Activated naive CD4-positive, alpha-beta T cell (primary cell): ENCODE data around the gene MRPL11.
A peak's percentile ranks its signal among the peaks of the same experiment; 100 is the strongest.

Experiments used
- DNase-seq, 4 experiments: peaks; one replicate each; lab custom pipeline; 2025; lab: John Stamatoyannopoulos, UW

MRPL11 gene

GRCh38 chr11:66438504-66439466 is at the start of gene MRPL11:
TSS of gene MRPL11 (minus strand) at chr11:66438848. CDS start at chr11:66438754, 94 bp downstream.
- DNase-seq: peak; percentile 59 to 84 (median 72)

- no peak for DNase-seq
Observed at GRCh38 chr11:66484806-66485380, 46.2 kb upstream of the MRPL11 start.

- peak; percentile 68 to 96 (median 88) for DNase-seq
Observed at GRCh38 chr11:66480117-66480938, 41.7 kb upstream of the MRPL11 start, which contains the start of gene DPP3. TSS of gene DPP3 (plus strand) at chr11:66480434. CDS start at chr11:66482201, 1,767 bp downstream.

GRCh38 chr11:66479394-66480116 is 40.9 kb upstream of the MRPL11 start:
- no peak for DNase-seq

DNA sequence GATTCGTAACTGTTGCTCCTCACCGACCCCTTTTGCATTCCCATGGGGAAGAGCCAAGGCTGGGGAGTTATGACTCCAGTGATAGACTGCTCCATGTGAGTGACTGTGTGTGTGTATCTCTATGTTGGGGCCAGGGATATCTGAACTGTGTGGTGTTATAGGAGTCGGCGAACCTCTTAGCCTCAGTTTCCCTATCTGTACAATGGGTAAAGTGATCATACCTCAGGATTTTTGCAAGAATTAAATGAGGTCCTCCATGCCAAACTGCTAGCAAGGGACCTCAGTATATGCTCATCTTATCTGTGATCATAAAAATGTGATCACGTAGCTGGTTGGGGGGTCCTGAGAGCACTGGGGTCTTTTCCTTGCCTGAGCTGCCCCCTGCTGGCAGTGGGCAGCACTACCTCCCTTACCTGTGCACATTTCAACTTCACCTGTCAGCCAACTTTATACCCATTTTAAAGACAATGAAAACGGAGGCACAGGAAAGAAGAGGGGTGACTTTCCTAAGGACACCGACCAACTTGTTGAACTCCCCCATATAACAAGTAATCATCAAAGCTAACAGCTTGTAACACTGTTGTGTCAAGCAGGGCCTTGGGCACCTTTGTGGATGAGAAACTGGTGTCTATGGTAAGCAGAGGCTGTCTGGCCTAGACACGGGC is 40.2 kb upstream of the MRPL11 start:
- DNase-seq: no peak

GRCh38 chr11:66477263-66478201 is 38.9 kb upstream of the MRPL11 start:
- DNase-seq: no peak

GRCh38 chr11:66476841-66477251 is 38.2 kb upstream of the MRPL11 start:
- no peak for DNase-seq

GRCh38 chr11:66476173-66476840 is 37.7 kb upstream of the MRPL11 start:
- no peak for DNase-seq

- DNase-seq: no peak
Observed at GRCh38 chr11:66475349-66476172, 36.9 kb upstream of the MRPL11 start.

DNA sequence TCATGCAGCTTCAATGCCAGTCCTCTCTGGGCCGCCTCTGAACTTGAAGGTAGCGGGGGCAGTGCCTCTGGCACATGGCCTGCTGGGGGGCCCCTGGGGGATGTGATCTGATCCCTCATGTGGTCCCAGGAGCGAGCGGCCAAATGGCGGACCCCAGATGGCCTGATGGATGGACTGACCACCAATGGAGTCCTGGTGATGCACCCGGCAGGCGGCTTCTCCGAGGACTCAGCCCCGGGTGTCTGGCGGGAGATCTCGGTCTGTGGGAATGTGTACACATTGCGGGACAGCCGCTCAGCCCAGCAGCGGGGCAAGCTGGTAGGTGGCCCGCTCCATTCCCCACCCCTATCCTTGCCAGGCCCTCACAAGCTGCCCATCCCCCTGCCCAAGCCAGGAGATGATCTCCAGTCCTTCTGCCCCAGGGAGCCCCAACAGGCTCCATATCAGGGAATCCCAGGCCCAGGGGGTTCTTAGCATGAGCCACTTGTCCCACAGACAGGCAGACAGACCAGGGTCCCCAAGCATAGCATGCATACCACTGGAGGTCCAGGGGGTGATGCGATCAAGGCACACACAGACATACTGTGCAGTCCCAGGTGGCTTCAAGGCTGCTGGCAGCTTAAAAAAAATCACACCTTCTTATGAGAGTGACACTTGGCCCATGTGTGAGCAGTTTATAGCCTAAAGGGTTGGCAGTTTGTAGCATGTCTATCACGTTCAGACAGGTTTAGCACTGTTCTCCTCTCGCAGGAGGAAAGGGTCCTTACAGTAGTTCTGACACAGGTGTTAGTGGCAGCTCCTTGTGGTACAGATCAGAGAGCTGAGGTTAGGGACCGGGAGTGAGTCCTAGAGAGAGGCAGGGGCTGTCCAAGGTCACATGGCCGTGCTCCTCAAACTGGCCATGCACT is 35.2 kb upstream of the MRPL11 start:
- DNase-seq: no peak

GRCh38 chr11:66473167-66473566 is 34.5 kb upstream of the MRPL11 start:
- no peak for DNase-seq

DNA sequence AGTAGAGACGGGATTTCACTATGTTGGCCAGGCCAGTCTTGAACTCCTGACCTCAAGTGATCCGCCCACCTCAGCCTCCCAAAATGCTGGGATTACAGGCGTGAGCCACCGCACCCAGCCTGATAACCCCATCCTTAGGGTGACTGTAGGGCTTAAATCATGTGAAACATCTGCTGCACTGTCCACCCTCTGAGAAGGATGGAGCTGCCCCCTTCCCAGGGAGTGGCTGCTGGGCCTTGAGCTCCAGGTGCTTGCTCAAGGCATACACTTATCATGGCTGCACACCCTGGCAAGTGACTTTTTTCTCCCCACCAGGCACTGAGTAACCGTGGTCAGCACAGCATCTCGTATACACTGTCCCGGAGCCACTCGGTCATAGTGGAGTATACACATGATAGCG is 33.4 kb upstream of the MRPL11 start:
- no peak for DNase-seq

- no peak for DNase-seq
Observed at GRCh38 chr11:66471142-66471541, 32.5 kb upstream of the MRPL11 start.

DNA sequence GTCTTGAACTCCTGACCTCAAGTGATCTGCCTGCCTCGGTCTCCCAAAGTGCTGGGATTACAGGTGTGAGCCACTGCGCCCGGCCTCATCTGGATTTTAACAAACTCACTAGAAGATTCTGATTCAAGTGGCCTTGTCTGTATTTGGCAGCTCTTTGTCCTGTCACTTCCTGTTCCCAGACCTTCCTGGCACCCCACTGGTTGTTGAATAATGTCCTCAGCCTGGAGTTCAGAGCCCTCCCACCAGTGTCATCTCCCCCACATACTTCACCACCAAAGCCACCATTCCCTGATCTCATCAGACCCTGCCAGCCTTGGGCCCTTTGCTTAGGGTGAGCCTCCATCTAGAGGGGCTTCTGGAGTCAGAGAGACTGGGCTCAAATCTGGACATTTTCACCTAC is 31.4 kb upstream of the MRPL11 start:
- no peak for DNase-seq

DNA sequence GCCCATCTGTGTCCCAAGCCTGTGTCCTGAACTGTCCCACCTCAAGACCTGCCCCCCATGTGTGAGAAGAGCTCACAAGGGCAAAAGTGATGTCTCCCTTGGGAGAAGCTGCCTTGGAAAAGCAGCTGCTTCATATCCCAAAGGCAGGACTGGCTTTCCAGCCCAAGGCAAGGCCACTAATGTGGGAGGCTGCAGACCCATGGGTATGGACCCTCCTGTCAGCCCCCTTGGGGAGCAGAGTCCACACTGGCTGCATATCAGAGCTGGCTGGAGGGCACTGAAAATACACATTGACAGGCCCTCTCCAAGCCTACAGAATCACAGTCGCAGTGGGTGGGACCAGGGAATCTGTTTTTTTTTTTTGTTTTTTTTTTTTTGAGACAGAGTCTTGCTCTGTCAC is 30.8 kb upstream of the MRPL11 start:
- DNase-seq: no peak

DNA sequence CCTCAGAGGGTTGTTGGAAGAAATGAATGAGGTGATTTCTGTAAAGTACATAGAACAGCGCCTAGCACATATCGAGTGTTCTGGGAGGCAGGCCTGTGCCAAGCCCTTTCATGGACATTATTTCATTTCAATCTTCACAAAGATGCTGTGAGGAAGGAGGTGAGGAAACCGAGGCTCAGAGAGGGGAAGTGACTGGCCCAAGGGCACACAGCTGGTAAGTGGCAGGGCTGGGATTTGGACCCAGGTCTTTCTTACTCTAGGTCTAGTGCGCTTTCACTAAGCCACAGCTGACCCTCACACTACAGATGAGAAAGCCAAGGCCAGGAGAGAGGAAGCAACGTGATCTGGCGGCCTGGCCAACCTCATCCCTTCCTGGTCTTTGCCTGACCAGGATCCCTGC is 30.0 kb upstream of the MRPL11 start:
- DNase-seq: no peak

GRCh38 chr11:66467756-66468155 is 29.1 kb upstream of the MRPL11 start:
- no peak for DNase-seq
